Esophagus muscularis mucosa (tissue), 4 donors: ENCODE measurements around the gene PEX3. TPM values are rescaled to one million over a fixed set of nuclear protein-coding genes. Genes with fewer than 3 reads are reported as not detected.

Source experiments
- DNase-seq: peaks from one replicate; pipeline ENCODE4 v3.0.0-alpha.2; 2017; ENCODE audit errors: extremely low spot score
- H3K27ac ChIP-seq, 4 donors: fragments of 200-600 bp; sonication (generic); replicated peaks in 1 of 4; 1 replicate in 3 of 4; 2 replicates in 1 of 4; pipeline ENCODE4 v1.5.1; 2016 to 2019; ENCODE audit warnings: mild to moderate bottlenecking in 1 of 4
- H3K27me3 ChIP-seq, 4 donors: fragments of 200-600 bp; sonication (generic); one replicate each; pipeline versions ENCODE4 v1.5.1 to v1.6.0; 2016 to 2019
- H3K36me3 ChIP-seq, 4 donors: fragments of 200-600 bp; sonication (generic); one replicate each; pipeline ENCODE4 v1.5.1; 2016 to 2019
- H3K4me1 ChIP-seq, 4 donors: fragments of 200-600 bp; sonication (generic); one replicate each; pipeline ENCODE4 v1.5.1; 2016 to 2019
- H3K4me3 ChIP-seq, 4 donors: fragments of 200-600 bp; sonication (generic); 1 replicate in 2 of 4; 2 replicates in 2 of 4; pipeline ENCODE4 v1.5.1; 2016 to 2019; ENCODE audit warnings: mild to moderate bottlenecking in 4 of 4, moderate library complexity in 1 of 4
- H3K9me3 ChIP-seq, 4 donors: fragments of 200-600 bp; sonication (generic); 1 replicate in 3 of 4; 2 replicates in 1 of 4; pipeline ENCODE4 v1.5.1; 2016 to 2019
- CTCF ChIP-seq, 3 experiments: fragments of 200-600 bp in 2 of 3; fragments of 450-650 bp in 1 of 3; sonication (generic) in 2 of 3; IDR thresholded peaks; one replicate each; pipeline ENCODE4 v1.5.1; 2017 to 2019; ENCODE audit warnings: antibody characterized with exemption in 3 of 3, mild to moderate bottlenecking in 2 of 3, moderate library complexity in 1 of 3
- EP300 ChIP-seq: sonication (generic); formaldehyde crosslinking; IDR thresholded peaks from one replicate; pipeline ENCODE4 v1.6.1; 2017; ENCODE audit warnings: antibody characterized with exemption
- POLR2A ChIP-seq: fragments of 450-650 bp; IDR thresholded peaks from one replicate; pipeline ENCODE4 v1.6.1; 2017; ENCODE audit warnings: antibody characterized with exemption, moderate library complexity, mild to moderate bottlenecking, low read depth
- POLR2AphosphoS5 ChIP-seq, 2 donors: sonication (generic); formaldehyde crosslinking; IDR thresholded peaks; one replicate each; pipeline ENCODE4 v1.6.1; 2017; ENCODE audit warnings: antibody characterized with exemption in 2 of 2
- WGBS: methylation state at CpG from one replicate; pipeline ENCODE4 v1.1.5; 2018; 5-methylcytosine and 5-hydroxymethylcytosine counted together
- intact Hi-C: fragments of 100-400 bp; cut with DNase I; formaldehyde crosslinking; loops from one replicate; pipeline ENCODE4 v1.15.1; 2023
- total RNA-seq, 4 donors: library from RNA; depleted of rRNA; stranded (reverse); fragments of >200 nt; gene quantifications; one replicate each; pipeline versions ENCODE4 v1.1.0 to v1.2.1, GENCODE V29; 2016

PEX3 gene
- total RNA-seq, 4 donors from 2014 or later, result 15.1 to 24.1 (median 19.7) TPM

GRCh38 chr6:143429970-143430369, 20.6 kb upstream of the PEX3 start:
- Histone ChIP-seq H3K4me1 (no peaks in the 10 kb centered on the region), H3K27ac (no peak overlapping the region), H3K36me3 (peaks cover 0 to 11% (median 2%) of the 10 kb centered on the region in 4 donors), H3K27me3 (no peaks in the 10 kb centered on the region), H3K4me3 (no peak overlapping the region), H3K9me3 (no peaks in the 10 kb centered on the region)
- WGBS, result 93% methylated on average over 4 of the region's 4 CpGs
- DNase-seq, result no peak
- intact Hi-C loops, result loop anchor here (5.0 to 10.0 kb wide), 3 partner anchors 395 to 953 kb away; no protein-coding TSS in a partner anchor
- TF ChIP-seq CTCF (IDR thresholded peaks at IDR 0.05) (no peak), EP300 (no peak), POLR2A (no peak), POLR2AphosphoS5 (IDR thresholded peaks at IDR 0.05) (no peak)

DNA sequence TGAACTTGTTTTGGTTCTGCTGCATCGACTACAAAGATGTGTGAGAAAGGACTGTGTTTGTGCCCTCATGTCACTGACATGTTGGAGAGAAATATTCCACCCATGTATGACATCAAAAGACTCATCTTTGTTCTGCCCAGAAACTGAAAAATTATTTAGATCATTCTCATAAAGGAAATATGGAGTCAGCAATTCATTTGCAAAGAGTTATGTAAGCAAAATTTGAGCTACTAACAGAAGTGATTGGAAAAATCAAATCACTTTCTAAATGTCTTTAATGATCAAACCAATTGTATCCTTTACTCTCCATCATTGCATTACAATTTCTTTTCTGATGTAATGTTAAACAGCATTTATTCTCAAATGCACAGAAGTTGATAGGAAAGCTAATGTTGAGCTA, 19.4 kb upstream of the PEX3 start:
- no peaks in the 10 kb centered on the region for H3K9me3 ChIP-seq
- H3K36me3 ChIP-seq, result peaks cover 0 to 13% (median 2%) of the 10 kb centered on the region in 4 donors
- no peak overlapping the region for H3K4me3 ChIP-seq
- no peak for DNase-seq
- 81% methylated on average over 1 of the region's 1 CpG for WGBS
- H3K27ac ChIP-seq, result no peak overlapping the region
- no peak for TF ChIP-seq EP300
- no peak for TF ChIP-seq CTCF (IDR thresholded peaks at IDR 0.05)
- TF ChIP-seq POLR2AphosphoS5 (IDR thresholded peaks at IDR 0.05), result no peak
- no peak for TF ChIP-seq POLR2A
- intact Hi-C loops, result no loop called here
- no peaks in the 10 kb centered on the region for H3K27me3 ChIP-seq
- no peaks in the 10 kb centered on the region for H3K4me1 ChIP-seq

DNA sequence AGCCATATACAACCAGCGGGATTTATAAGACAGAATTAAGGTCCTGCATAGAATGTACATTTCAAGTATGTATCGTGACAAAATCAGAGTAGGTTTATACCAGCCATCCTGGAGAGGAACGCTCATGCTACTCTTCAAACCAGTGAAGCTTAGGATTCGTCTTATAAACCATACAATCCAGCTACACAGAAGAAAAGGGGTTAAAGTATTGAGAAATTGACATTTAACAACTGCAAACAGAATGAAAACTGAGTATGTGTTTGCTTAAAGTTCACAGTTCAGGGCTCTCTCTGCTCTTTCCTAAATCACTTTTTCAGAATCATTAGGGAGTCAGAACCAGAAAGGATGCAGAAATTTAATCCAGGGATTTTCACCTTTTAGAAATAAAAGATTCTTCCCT, 18.0 kb upstream of the PEX3 start:
- Histone ChIP-seq H3K4me3 (no peak overlapping the region), H3K4me1 (no peaks in the 10 kb centered on the region), H3K36me3 (peaks cover 0 to 18% (median 2%) of the 10 kb centered on the region in 4 donors), H3K9me3 (no peaks in the 10 kb centered on the region), H3K27me3 (no peaks in the 10 kb centered on the region), H3K27ac (no peak overlapping the region)
- 92% methylated on average over 4 of the region's 4 CpGs for WGBS
- no peak for DNase-seq
- TF ChIP-seq EP300, result no peak
- TF ChIP-seq POLR2AphosphoS5 (IDR thresholded peaks at IDR 0.05), result no peak
- no peak for TF ChIP-seq POLR2A
- no peak for TF ChIP-seq CTCF (IDR thresholded peaks at IDR 0.05)
- intact Hi-C loops, result no loop called here

DNA sequence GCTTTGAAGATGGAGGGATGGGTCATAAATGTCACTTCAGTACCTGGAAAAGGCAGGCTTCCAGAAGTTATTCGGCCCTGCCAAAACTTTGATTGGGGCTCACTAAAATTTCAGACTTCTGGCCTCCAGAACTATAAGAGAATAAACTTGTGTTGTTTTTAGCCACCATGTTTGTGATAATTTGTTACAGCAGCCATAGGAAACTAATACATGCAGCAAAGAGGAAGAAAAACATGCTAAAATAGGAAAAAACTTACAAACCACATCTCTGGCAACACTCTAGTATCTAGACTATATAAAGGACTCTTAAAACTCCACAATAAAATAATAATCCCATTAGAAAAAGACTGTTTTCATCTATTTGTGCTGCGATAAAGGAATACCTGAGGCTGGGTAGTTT, 9.6 kb upstream of the PEX3 start:
- intact Hi-C loops, result no loop called here
- 99% methylated on average over 2 of the region's 2 CpGs for WGBS
- DNase-seq, result no peak

More for the DNA sequence above, 9.6 kb upstream of the PEX3 start:
- H3K4me3 ChIP-seq, result no peak overlapping the region
- H3K36me3 ChIP-seq, result peaks cover 0 to 7% (median 0%) of the 10 kb centered on the region in 4 donors
- H3K27me3 ChIP-seq, result no peaks in the 10 kb centered on the region
- no peaks in the 10 kb centered on the region for H3K9me3 ChIP-seq
- no peak overlapping the region for H3K27ac ChIP-seq
- no peak for TF ChIP-seq POLR2AphosphoS5 (IDR thresholded peaks at IDR 0.05)
- TF ChIP-seq POLR2A, result no peak
- no peak for TF ChIP-seq CTCF (IDR thresholded peaks at IDR 0.05)
- no peak for TF ChIP-seq EP300
- H3K4me1 ChIP-seq, result no peaks in the 10 kb centered on the region
